Measurements from ENCODE around the gene JPH2. TPM values are rescaled to one million over a fixed set of nuclear protein-coding genes. Genes with fewer than 3 reads are reported as not detected.

JPH2 gene
- total RNA-seq, 1 experiment from 2014 or later: 0.81 TPM

DNA sequence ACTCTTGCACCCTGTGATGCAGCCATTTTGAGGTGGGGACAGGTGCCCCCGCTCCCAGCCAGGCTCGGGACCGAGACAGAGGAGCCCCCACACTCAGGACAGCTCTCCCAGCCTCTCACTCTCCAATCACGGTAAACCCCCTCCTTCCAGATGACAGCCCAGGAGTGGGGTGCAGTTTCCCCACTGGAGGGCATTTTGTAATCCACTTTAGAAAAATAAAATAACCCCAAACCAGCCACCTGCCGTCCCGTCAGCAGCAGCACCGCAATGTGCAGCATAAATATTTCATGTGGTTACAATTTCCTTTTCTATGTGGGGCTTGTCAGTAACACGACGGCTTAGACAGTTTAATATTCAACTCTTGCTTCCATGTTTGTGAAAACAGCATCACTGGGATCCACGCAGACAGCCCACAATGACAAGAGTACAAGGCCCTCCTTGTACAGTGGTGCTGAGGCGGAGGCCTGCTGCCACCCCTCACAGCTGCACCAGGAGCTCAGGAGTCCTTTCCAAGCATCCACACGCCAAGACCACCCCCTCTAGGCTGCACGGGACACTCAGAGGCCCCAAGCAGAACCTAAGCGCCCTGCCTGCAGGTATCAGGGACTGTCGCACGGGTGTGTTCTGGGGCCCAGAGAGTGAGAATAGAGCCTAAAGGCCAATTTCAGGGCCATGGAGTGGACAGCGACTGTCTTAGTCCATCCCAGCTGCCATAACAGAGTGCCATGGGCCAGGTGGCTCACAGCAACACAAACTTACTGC, 116.7 kb downstream of the JPH2 start (continued):
- TF ChIP-seq TP53 (CRISPR knock-in tag; IDR thresholded peaks at IDR 0.05) (no peak), FOXK1 (CRISPR knock-in tag; IDR thresholded peaks at IDR 0.05) (no peak), FOXP4 (CRISPR knock-in tag; IDR thresholded peaks at IDR 0.05) (no peak), PRDM15 (CRISPR knock-in tag; IDR thresholded peaks at IDR 0.05) (no peak)
- TF ChIP-seq, protein P1, sequence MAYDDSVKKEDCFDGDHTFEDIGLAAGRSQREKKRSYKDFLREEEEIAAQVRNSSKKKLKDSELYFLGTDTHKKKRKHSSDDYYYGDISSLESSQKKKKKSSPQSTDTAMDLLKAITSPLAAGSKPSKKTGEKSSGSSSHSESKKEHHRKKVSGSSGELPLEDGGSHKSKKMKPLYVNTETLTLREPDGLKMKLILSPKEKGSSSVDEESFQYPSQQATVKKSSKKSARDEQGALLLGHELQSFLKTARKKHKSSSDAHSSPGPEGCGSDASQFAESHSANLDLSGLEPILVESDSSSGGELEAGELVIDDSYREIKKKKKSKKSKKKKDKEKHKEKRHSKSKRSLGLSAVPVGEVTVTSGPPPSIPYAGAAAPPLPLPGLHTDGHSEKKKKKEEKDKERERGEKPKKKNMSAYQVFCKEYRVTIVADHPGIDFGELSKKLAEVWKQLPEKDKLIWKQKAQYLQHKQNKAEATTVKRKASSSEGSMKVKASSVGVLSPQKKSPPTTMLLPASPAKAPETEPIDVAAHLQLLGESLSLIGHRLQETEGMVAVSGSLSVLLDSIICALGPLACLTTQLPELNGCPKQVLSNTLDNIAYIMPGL (CRISPR knock-in tag; IDR thresholded peaks at IDR 0.05): no peak

DNA sequence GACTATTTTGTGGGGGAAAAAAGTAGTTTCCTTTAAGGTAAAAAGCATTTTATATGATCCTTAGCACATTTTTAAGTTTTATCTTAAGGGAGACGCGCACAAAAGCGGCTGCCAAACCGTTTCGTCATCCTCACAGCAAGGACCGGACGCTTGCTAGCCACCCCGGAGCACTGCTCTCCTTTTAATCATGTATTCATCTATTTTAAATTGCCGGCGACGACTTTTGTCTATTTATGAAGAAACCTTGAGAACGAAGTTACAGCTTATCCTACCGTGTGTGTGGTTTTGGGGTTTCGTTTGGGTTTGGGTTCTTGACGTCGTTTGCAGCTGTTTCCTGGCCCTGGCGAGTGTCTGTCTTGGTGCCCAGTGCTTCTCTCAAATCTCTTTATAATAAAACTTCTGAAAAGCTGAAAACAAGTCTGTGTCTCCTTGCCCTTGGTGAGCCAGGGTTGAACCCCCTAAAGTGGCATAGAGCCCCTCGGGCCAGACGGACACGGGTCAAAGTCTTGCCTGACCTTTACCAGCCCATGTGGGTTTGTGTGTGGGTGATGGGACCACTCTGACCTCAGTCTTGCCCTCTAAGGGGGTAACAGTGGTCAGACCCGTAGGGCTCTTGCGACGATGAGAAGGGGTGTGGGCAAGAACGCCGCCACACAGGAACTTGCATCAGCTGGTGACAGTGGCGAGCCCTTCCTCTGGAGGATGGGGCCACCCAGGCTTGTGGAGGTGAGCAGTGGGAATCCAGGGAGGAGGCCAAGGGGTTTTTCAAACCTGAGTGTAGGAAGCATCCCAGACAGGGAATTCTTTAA, 117.6 kb downstream of the JPH2 start:
- DNase-seq (ENCODE audit: low spot score) (no peak), ATAC-seq (no peak)
- Mint-ChIP-seq H3K4me3 (no peak overlapping the region), H3K4me1 (peaks cover 18% of the 10 kb centered on the region), H3K36me3 (no peaks in the 10 kb centered on the region), H3K9me3 (no peaks in the 10 kb centered on the region), H3K27ac (no peak overlapping the region), H3K27me3 (ENCODE audit: low read depth) (no peaks in the 10 kb centered on the region)
- POLR2A ChIA-PET: no interaction called here
- CTCF ChIA-PET: interaction anchor here (0.5 to 1.7 kb wide), 2 partner anchors 13 to 492 kb away, joined by 3 to 9 read pairs; no protein-coding TSS in a partner anchor
- TF ChIP-seq ELF4 (CRISPR knock-in tag; IDR thresholded peaks at IDR 0.05; ENCODE audit: low read depth) (no peak), PRDM15 (CRISPR knock-in tag; IDR thresholded peaks at IDR 0.05) (no peak), ZNF281 (CRISPR knock-in tag; IDR thresholded peaks at IDR 0.05) (no peak), TEAD1 (CRISPR knock-in tag; IDR thresholded peaks at IDR 0.05) (no peak)
- TF ChIP-seq, protein P2, sequence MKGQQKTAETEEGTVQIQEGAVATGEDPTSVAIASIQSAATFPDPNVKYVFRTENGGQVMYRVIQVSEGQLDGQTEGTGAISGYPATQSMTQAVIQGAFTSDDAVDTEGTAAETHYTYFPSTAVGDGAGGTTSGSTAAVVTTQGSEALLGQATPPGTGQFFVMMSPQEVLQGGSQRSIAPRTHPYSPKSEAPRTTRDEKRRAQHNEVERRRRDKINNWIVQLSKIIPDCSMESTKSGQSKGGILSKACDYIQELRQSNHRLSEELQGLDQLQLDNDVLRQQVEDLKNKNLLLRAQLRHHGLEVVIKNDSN (CRISPR knock-in tag; IDR thresholded peaks at IDR 0.05): no peak

Measured in WTC11 (cell line).